Hepatocyte (in vitro differentiated cells): Measurements from ENCODE around the gene HERC2. TPM values are rescaled to one million over a fixed set of nuclear protein-coding genes. Genes with fewer than 3 reads are reported as not detected.

ENCODE experiments used
- DNase-seq: peaks from one replicate; pipeline ENCODE4 v3.0.0-alpha.2; 2016; ENCODE audit warnings: low spot score
- H2AFZ ChIP-seq: fragments of 200-600 bp; sonication (generic); 2 replicates; pipeline ENCODE4 v1.6.0; 2016; ENCODE audit warnings: antibody characterized with exemption, mild to moderate bottlenecking
- H3K27ac ChIP-seq: fragments of 200-600 bp; sonication (generic); 2 replicates; pipeline ENCODE4 v1.5.1; 2016; ENCODE audit warnings: mild to moderate bottlenecking
- H3K27me3 ChIP-seq: fragments of 200-600 bp; sonication (generic); 2 replicates; pipeline ENCODE4 v1.6.1; 2016
- H3K36me3 ChIP-seq: fragments of 200-600 bp; sonication (generic); replicated peaks from 2 replicates; pipeline ENCODE4 v1.5.1; 2016; ENCODE audit warnings: low read depth; ENCODE audit not compliant: insufficient read depth
- H3K4me1 ChIP-seq: fragments of 200-600 bp; sonication (generic); 2 replicates; pipeline ENCODE4 v1.5.1; 2016; ENCODE audit warnings: mild to moderate bottlenecking, moderate library complexity; ENCODE audit not compliant: insufficient read depth
- H3K4me2 ChIP-seq: fragments of 200-600 bp; sonication (generic); 2 replicates; pipeline ENCODE4 v1.6.0; 2016
- H3K4me3 ChIP-seq: fragments of 200-600 bp; sonication (generic); 2 replicates; pipeline ENCODE4 v1.5.1; 2016; ENCODE audit warnings: mild to moderate bottlenecking
- H3K79me2 ChIP-seq: fragments of 200-600 bp; sonication (generic); 2 replicates; pipeline ENCODE4 v1.6.0; 2017; ENCODE audit warnings: mild to moderate bottlenecking
- H3K9me2 ChIP-seq: fragments of 200-600 bp; sonication (generic); replicated peaks from 2 replicates; pipeline ENCODE4 v1.6.0; 2017; ENCODE audit warnings: mild to moderate bottlenecking; ENCODE audit not compliant: insufficient read depth
- H3K9me3 ChIP-seq: fragments of 200-600 bp; sonication (generic); 2 replicates; pipeline ENCODE4 v1.5.1; 2016; ENCODE audit warnings: low read depth, mild to moderate bottlenecking
- H4K20me1 ChIP-seq: fragments of 200-600 bp; sonication (generic); 2 replicates; pipeline ENCODE4 v1.6.0; 2016; ENCODE audit warnings: mild to moderate bottlenecking; ENCODE audit not compliant: insufficient read depth, poor library complexity, severe bottlenecking
- EZH2 ChIP-seq: fragments of 200-600 bp; sonication (generic); IDR thresholded peaks from 2 replicates; pipeline ENCODE4 v1.6.1; 2016; ENCODE audit warnings: antibody characterized with exemption, mild to moderate bottlenecking, borderline replicate concordance
- EZH2phosphoT487 ChIP-seq: fragments of 200-600 bp; sonication (generic); IDR thresholded peaks from one replicate; pipeline ENCODE4 v1.6.1; 2018; ENCODE audit warnings: antibody characterized with exemption, mild to moderate bottlenecking, low read depth, moderate library complexity; ENCODE audit not compliant: unreplicated experiment, severe bottlenecking
- WGBS: methylation state at CpG from one replicate; pipeline ENCODE4 v1.1.6; 2016; ENCODE audit warnings: low lambda C conversion rate; ENCODE audit errors: missing lambda C conversion rate; 5-methylcytosine and 5-hydroxymethylcytosine counted together
- polyA plus RNA-seq: library from polyadenylated mRNA; unstranded; fragments of >200 nt; fragmentation: Nextera tagmentation; extraction: Ambion mirVana; gene quantifications from 2 replicates; pipeline ENCODE4 v1.2.1, GENCODE V29; 2016
- total RNA-seq: library from RNA; depleted of rRNA; stranded (reverse); fragments of >200 nt; gene quantifications from 2 replicates; pipeline ENCODE4 v1.2.3, GENCODE V29; 2014
- TF ChIP-seq, protein P1 (sequence below): fragments of 200-600 bp; sonication (generic); IDR thresholded peaks from 2 replicates; pipeline ENCODE4 v1.5.1; 2016; ENCODE audit warnings: antibody characterized with exemption, mild to moderate bottlenecking; ENCODE audit not compliant: poor library complexity

The HERC2 gene
- total and polyA plus RNA-seq, 2 experiments from 2014 or later: 30.2 to 57.4 TPM

DNA sequence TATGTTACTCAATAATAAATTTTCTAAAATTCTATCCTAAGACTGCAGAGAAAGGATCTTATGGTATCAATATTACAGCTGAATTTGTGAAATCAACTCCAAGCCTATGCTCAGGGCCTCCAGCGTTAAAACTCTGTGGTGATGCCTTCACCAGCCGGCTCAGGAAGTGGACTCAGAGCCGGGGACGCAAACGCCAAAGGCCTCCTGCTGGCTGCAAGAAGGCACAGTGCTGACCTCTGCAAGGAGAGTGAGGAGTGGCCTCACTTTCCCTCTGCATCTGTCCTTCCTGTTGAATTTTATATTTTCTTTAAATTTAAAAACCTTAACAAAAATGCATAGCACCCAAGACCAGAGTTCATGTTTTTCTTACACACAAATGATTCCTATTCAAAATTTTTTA, 48.5 kb downstream of the HERC2 start:
- Histone ChIP-seq H3K9me2 (no peaks in the 10 kb centered on the region), H3K4me2 (no peak overlapping the region), H3K27ac (no peak overlapping the region), H3K36me3 (no peaks in the 10 kb centered on the region), H4K20me1 (no peaks in the 10 kb centered on the region), H3K27me3 (no peaks in the 10 kb centered on the region), H3K4me3 (no peak overlapping the region), H2AFZ (no peak overlapping the region), H3K9me3 (no peaks in the 10 kb centered on the region), H3K4me1 (no peaks in the 10 kb centered on the region), H3K79me2 (peaks cover 3% of the 10 kb centered on the region)
- WGBS: 61% methylated on average over 5 of the region's 5 CpGs
- peak; percentile 9 for DNase-seq
- TF ChIP-seq EZH2phosphoT487 (no peak), EZH2 (no peak)
- TF ChIP-seq, protein P1, sequence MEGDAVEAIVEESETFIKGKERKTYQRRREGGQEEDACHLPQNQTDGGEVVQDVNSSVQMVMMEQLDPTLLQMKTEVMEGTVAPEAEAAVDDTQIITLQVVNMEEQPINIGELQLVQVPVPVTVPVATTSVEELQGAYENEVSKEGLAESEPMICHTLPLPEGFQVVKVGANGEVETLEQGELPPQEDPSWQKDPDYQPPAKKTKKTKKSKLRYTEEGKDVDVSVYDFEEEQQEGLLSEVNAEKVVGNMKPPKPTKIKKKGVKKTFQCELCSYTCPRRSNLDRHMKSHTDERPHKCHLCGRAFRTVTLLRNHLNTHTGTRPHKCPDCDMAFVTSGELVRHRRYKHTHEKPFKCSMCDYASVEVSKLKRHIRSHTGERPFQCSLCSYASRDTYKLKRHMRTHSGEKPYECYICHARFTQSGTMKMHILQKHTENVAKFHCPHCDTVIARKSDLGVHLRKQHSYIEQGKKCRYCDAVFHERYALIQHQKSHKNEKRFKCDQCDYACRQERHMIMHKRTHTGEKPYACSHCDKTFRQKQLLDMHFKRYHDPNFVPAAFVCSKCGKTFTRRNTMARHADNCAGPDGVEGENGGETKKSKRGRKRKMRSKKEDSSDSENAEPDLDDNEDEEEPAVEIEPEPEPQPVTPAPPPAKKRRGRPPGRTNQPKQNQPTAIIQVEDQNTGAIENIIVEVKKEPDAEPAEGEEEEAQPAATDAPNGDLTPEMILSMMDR: no peak

DNA sequence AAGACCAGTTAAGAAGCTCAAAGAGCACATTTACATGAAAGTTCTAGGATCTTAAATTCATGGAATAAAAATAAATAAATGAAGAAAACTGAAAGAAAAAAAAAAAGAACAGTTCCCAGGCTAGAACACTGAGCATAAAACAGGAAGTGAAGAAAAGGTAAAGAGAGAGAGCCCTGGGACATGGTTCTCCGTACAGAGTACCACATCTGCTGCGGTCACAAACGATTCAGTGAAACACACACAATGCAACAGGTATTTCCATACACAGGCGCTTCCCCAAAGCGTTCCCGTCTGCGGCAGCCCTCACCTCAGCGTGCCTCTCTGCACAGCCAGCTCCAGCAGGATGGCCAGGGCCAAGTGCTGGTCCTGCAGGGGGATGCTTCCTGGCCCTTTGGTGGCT, 49.4 kb downstream of the HERC2 start:
- TF ChIP-seq EZH2 (no peak), EZH2phosphoT487 (no peak)
- TF ChIP-seq, protein P1: no peak
- no peak overlapping the region for H3K4me2 ChIP-seq
- H3K4me3 ChIP-seq: no peak overlapping the region
- H3K27ac ChIP-seq: no peak overlapping the region
- no peak overlapping the region for H2AFZ ChIP-seq
- H3K36me3 ChIP-seq: no peaks in the 10 kb centered on the region
- H4K20me1 ChIP-seq: no peaks in the 10 kb centered on the region
- H3K4me1 ChIP-seq: no peaks in the 10 kb centered on the region
- no peaks in the 10 kb centered on the region for H3K27me3 ChIP-seq
- DNase-seq: no peak
- 97% methylated on average over 8 of the region's 8 CpGs for WGBS
- H3K79me2 ChIP-seq: peaks cover 3% of the 10 kb centered on the region
- no peaks in the 10 kb centered on the region for H3K9me2 ChIP-seq
- no peaks in the 10 kb centered on the region for H3K9me3 ChIP-seq

GRCh38 chr15:28271697-28272260, 50.2 kb downstream of the HERC2 start:
- Histone ChIP-seq H3K4me1 (no peaks in the 10 kb centered on the region), H3K79me2 (peaks cover 3% of the 10 kb centered on the region), H3K9me2 (no peaks in the 10 kb centered on the region), H2AFZ (no peak overlapping the region), H3K4me3 (no peak overlapping the region), H4K20me1 (no peaks in the 10 kb centered on the region), H3K36me3 (no peaks in the 10 kb centered on the region), H3K27me3 (no peaks in the 10 kb centered on the region), H3K9me3 (no peaks in the 10 kb centered on the region), H3K27ac (no peak overlapping the region), H3K4me2 (no peak overlapping the region)
- no peak for DNase-seq
- WGBS: 97% methylated on average over 15 of the region's 15 CpGs
- TF ChIP-seq EZH2: no peak
- no peak for TF ChIP-seq EZH2phosphoT487

- WGBS: 95% methylated on average over 8 of the region's 8 CpGs
- Histone ChIP-seq H3K36me3 (no peaks in the 10 kb centered on the region), H3K9me2 (no peaks in the 10 kb centered on the region), H2AFZ (no peak overlapping the region), H3K9me3 (no peaks in the 10 kb centered on the region), H3K27ac (no peak overlapping the region), H3K27me3 (no peaks in the 10 kb centered on the region), H3K4me1 (no peaks in the 10 kb centered on the region), H3K4me2 (no peak overlapping the region), H3K79me2 (no peaks in the 10 kb centered on the region), H3K4me3 (no peak overlapping the region), H4K20me1 (no peaks in the 10 kb centered on the region)
- DNase-seq: no peak
- TF ChIP-seq EZH2phosphoT487: no peak
- TF ChIP-seq, protein P1: no peak
- no peak for TF ChIP-seq EZH2
Measured at GRCh38 chr15:28269097-28269496, 52.9 kb downstream of the HERC2 start.
